NCI-H2227 (cell line): Measurements from ENCODE around the gene RAI1.
A peak's percentile ranks its signal among the peaks of the same experiment; 100 is the strongest.
"Not testable (repeated sequence)": the region's sequence is repeated elsewhere in the genome, so short reads cannot be mapped to it uniquely, and the experiment has no call there.

Experiments used
- DNase-seq: peaks from one replicate; lab custom pipeline; 2025; ENCODE audit not compliant: unreplicated experiment; lab: John Stamatoyannopoulos, UW

RAI1 gene, protein sequence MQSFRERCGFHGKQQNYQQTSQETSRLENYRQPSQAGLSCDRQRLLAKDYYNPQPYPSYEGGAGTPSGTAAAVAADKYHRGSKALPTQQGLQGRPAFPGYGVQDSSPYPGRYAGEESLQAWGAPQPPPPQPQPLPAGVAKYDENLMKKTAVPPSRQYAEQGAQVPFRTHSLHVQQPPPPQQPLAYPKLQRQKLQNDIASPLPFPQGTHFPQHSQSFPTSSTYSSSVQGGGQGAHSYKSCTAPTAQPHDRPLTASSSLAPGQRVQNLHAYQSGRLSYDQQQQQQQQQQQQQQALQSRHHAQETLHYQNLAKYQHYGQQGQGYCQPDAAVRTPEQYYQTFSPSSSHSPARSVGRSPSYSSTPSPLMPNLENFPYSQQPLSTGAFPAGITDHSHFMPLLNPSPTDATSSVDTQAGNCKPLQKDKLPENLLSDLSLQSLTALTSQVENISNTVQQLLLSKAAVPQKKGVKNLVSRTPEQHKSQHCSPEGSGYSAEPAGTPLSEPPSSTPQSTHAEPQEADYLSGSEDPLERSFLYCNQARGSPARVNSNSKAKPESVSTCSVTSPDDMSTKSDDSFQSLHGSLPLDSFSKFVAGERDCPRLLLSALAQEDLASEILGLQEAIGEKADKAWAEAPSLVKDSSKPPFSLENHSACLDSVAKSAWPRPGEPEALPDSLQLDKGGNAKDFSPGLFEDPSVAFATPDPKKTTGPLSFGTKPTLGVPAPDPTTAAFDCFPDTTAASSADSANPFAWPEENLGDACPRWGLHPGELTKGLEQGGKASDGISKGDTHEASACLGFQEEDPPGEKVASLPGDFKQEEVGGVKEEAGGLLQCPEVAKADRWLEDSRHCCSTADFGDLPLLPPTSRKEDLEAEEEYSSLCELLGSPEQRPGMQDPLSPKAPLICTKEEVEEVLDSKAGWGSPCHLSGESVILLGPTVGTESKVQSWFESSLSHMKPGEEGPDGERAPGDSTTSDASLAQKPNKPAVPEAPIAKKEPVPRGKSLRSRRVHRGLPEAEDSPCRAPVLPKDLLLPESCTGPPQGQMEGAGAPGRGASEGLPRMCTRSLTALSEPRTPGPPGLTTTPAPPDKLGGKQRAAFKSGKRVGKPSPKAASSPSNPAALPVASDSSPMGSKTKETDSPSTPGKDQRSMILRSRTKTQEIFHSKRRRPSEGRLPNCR (N-terminal part only)

GRCh38 chr17:17681187-17681743, at the start of gene RAI1:
Gene RAI1, plus strand, starts transcription at chr17:17681458. Its CDS starts 111,491 bp downstream, at chr17:17792949.
- DNase-seq = peak; percentile 78

DNA sequence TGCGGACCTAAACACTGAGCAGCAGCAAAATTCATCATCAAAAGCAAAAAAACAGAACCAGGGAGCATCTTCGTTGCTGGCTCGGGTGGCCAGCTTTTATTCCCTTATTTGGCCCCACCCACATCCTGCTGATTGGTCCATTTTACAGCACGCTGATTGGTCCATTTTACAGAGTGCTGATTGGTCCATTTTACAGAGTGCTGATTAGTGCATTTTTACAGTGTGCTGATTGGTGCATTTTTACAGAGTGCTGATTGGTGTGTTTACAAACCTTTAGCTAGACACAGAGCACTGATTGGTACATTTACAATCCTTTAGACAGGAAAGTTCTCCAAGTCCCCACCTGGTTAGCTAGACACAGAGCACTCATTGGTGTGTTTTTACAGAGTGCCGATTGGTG, 48.6 kb upstream of the RAI1 start:
- DNase-seq = not testable (repeated sequence)

DNA sequence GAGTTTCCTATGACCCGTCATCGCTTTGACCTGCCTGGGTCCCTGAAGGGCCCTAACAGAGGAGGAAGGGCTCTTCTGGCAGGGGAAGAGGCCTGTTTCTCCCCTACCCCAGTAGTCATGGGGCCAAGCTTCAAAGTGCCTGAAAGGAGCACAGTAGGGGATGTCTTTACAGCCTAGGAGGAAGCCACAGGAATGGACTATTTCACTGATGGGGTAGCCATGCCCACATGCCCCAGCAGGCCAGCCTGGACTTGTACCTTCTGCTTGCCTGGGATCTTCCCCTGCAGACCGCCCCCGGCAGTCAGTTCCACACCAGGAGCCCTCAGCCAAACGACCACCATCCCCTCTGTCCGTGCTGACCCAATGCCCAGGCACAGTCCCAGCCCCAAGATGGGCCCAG, 47.9 kb upstream of the RAI1 start:
- DNase-seq = no peak

DNA sequence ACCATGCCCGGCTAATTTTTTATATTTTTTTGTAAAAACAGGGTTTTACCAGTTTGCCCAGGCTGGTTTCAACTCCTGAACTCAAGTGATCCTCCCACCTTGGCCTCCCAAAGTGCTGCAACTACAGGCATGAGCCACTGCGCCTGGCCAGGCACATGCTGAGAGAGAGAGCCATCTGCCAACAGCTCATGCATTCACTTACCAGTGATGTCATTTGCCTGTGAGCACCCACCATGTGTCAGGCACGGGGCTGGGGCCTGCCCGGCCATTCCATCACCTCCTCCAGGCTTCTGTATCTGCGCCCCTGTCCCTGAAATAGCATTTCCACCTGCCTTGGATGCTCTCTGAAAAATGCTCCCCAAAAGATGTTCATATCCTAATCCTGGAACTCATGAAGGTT, 46.1 kb upstream of the RAI1 start:
- DNase-seq = no peak

- DNase-seq = not testable (repeated sequence)
Measured at GRCh38 chr17:17635537-17636271, 45.6 kb upstream of the RAI1 start.

DNA sequence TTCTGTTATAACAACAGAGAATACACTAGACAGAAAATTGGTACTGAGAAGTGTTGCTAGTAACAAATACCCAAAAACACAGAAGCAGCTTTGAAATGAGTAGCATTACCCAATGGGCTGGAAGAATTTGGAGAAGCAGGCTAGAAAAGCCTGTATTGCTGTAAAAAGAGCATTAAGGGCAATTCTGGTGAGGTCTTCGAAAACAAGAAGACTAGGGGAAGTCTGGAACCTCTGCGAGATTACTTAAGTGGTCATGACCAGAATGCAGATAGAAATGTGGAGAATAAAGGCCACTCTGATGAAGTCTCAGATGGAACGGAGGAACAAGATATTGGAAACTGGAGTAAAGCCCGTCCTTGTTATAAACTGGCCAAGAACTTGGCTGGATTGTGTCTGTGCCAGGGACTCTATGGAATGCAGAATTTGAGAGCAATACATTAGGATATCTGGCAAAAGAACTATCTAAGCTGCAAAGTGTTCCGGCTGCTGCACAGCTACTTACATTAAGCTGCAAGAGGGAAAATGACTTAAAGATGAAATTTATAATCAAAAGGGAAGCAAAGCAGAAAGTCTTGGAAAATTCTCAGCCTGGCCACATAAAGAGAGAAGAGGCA, 44.9 kb upstream of the RAI1 start:
- DNase-seq = no peak

GRCh38 chr17:17638467-17638866, 42.8 kb upstream of the RAI1 start:
- no peak for DNase-seq

- DNase-seq = not testable (repeated sequence)
Measured at GRCh38 chr17:17639661-17640270, 41.5 kb upstream of the RAI1 start.

DNA sequence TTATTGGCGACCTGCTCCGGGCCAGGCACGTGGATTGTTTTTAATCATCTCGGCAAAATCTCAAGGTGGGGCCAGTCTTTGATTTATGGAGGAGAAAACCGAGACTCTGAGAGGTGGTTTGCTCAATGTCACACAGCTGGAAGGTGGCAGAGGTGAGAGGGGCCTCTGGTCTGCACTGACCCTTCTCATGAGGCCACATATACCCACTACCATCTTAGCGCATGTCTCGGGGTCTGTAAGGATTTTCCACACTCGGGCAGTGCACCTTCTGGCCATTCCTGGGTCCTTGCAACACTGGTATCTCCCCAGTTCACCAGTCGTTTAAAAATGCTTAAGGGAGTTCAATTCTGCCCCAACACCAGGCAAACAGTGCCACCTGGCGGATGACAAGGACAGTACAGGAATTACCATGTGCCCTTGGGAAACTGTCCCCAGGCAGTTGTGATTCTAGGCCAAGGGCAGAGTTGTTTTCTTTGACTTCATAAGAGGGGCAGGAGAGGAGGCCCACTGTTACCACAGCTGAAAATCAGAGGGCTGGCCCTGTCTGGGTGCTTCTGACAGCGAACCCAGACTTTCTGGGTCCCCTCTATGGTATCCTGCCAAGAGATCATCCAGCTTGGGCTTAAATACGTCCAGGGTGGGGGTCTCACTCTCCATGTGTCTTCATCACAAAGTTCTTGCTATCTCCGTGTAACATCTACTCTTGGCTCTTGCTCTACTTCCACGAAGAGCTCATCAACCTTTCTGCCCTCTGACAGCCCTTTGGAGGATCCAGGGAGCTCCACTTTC, 39.4 kb upstream of the RAI1 start:
- DNase-seq = peak; percentile 80

DNA sequence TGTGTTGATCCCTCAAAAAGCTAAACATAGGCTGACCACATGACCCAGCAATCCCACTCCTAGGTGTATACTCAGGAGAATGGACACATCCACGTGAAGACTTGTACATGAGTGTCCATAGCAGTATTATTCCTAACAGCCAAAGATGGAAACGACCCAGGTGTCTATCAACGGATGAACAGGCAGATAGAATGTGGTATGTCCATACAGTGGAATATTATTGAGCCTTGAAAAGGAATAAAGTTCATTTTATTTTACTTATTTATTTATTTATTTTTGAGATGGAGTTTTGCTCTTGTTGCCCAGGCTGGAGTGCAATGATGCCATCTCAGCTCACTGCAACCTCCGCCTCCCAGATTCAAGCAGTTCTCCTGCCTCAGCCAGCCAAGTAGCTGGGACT, 36.1 kb upstream of the RAI1 start:
- not testable (repeated sequence) for DNase-seq

GRCh38 chr17:17645961-17646360, 35.3 kb upstream of the RAI1 start:
- DNase-seq = no peak

DNA sequence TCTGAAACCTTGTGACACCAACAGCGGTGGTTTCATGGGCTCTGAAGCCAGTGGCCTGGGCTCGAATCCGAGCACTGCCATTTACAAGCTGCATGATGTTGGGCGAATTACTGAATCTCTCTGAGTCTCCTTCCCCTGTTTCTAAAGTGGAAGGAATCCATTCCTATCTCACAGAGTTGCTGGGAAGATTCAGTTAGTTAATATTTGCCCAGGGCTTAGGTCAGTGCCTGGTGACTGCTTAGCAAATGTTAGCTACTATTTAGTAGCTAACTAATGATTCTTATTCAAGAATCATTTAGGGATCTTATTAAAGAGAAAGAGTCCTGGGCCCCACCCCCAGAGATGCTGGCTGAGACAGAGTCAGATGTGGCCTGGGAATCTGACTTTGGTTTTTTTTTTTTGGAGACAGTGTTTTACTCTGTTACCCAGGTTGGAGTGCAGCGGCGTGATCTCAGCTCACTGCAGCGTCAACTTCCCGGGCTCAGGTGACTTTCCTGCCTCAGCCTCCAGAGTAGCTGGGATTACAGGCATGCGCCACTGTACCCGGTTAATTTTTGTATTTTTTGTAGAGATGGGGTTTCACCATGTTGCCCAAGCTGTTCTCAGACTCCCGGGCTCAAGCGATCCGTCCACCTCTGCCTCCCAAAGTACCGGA, 33.6 kb upstream of the RAI1 start:
- no peak for DNase-seq

- no peak for DNase-seq
Measured at GRCh38 chr17:17648762-17649161, 32.5 kb upstream of the RAI1 start.

- DNase-seq = no peak
Measured at GRCh38 chr17:17650959-17651358, 30.3 kb upstream of the RAI1 start.

DNA sequence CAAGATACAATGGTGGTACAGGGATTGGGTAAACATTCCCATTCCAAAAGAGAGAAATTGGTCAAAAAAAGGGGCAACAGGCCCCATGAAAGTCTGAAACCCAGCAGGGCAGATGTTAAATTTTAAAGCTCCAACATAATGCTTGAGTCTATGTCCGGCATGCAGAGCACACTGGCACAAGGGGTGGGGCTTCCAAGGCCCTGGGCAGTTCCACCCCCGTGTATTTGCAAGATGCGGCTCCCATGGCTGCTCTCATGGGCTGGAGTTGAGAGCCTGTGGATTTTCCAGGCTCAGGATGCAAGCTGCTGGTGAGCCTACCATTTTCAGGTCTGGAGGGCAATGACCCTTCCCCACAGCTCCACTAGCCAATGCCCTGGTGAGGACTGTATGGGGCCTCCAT, 27.9 kb upstream of the RAI1 start:
- no peak for DNase-seq

GRCh38 chr17:17659340-17659739, 21.9 kb upstream of the RAI1 start:
- DNase-seq = no peak

- DNase-seq = no peak
Measured at GRCh38 chr17:17661134-17661533, 20.1 kb upstream of the RAI1 start.

DNA sequence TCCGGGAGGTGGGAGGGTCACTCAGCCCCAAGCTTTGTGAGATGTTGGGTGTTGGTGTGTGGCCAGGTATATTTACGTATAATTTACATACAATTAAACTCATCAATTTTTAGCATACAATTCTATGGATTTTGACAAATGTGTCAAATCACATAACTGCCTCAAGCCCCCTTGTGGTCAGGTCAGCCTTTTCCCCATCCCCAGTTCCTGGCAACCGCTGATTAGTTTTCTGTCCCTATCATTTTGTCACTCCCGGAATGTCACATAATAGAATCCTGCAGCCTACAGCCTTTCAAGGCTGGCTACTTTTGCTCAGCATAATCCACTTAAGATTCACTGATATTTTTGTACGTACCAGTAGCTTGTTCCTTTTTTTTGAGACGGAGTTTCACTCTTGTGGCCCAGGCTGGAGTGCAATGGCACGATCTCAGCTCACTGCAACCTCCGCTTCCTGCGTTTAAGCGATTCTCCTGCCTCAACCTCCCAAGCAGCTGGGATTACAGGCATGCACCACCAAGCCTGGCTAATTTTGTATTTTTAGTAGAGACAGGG, 19.3 kb upstream of the RAI1 start:
- DNase-seq = no peak
